HepG2 (cell line): ENCODE results near the gene WDR62. TPM values are rescaled to one million over a fixed set of nuclear protein-coding genes. Genes with fewer than 3 reads are reported as not detected.

Experiments used
- ARID2 ChIP-seq: sonication (generic); formaldehyde crosslinking; IDR thresholded peaks from 2 replicates; pipeline ENCODE4 v1.8.1; 2022; ENCODE audit warnings: mild to moderate bottlenecking, missing genetic modification reagents, borderline replicate concordance
- ATF3 ChIP-seq: sonication (generic); formaldehyde crosslinking; IDR thresholded peaks from 2 replicates; pipeline ENCODE4 v1.4.0; 2020; ENCODE audit warnings: missing genetic modification reagents
- BRD4 ChIP-seq: sonication (generic); formaldehyde crosslinking; IDR thresholded peaks from 2 replicates; pipeline ENCODE4 v1.4.0; 2020; ENCODE audit warnings: missing genetic modification reagents
- CHCHD3 ChIP-seq: sonication (generic); formaldehyde crosslinking; IDR thresholded peaks from 2 replicates; pipeline ENCODE4 v1.8.0; 2022; ENCODE audit warnings: mild to moderate bottlenecking, missing genetic modification reagents, moderate library complexity
- DNMT1 ChIP-seq: sonication (generic); formaldehyde crosslinking; IDR thresholded peaks from 2 replicates; pipeline ENCODE4 v1.5.1; 2020; ENCODE audit warnings: mild to moderate bottlenecking, missing genetic modification reagents
- DRAP1 ChIP-seq: IDR thresholded peaks from 2 replicates; pipeline ENCODE4 v1.6.1; 2016; ENCODE audit warnings: missing genetic modification reagents, missing compliant biosample characterization
- FOXA3 ChIP-seq: IDR thresholded peaks from 2 replicates; pipeline ENCODE4 v1.6.1; 2016; ENCODE audit warnings: missing genetic modification reagents, missing compliant biosample characterization
- FOXK1 ChIP-seq: sonication (generic); formaldehyde crosslinking; IDR thresholded peaks from 2 replicates; pipeline ENCODE4 v1.4.0; 2020; ENCODE audit warnings: low read depth, missing genetic modification reagents, borderline replicate concordance
- GATAD2A ChIP-seq: IDR thresholded peaks from 2 replicates; pipeline ENCODE4 v1.6.1; 2016
- HNRNPLL ChIP-seq: fragments of 200-400 bp; formaldehyde crosslinking; IDR thresholded peaks from 2 replicates; pipeline ENCODE4 v1.6.1; 2017; ENCODE audit warnings: mild to moderate bottlenecking, low read depth, low read length; ENCODE audit not compliant: poor library complexity, severe bottlenecking
- MBD4 ChIP-seq: IDR thresholded peaks from 2 replicates; pipeline ENCODE4 v1.6.1; 2012; ENCODE audit warnings: low read length, inconsistent platforms, borderline replicate concordance
- MIXL1 ChIP-seq: IDR thresholded peaks from 2 replicates; pipeline ENCODE4 v1.6.1; 2016
- PBX2 ChIP-seq: IDR thresholded peaks from 2 replicates; pipeline ENCODE4 v1.6.1; 2016; ENCODE audit warnings: control low read depth
- PHF21A ChIP-seq: sonication (generic); formaldehyde crosslinking; IDR thresholded peaks from 2 replicates; pipeline ENCODE4 v1.5.0; 2020; ENCODE audit warnings: mild to moderate bottlenecking, missing genetic modification reagents
- POLR2AphosphoS5 ChIP-seq: IDR thresholded peaks from 2 replicates; pipeline ENCODE4 v1.6.1; 2012; ENCODE audit warnings: low read depth, low read length
- RFX3 ChIP-seq: IDR thresholded peaks from 2 replicates; pipeline ENCODE4 v1.6.1; 2016; ENCODE audit warnings: missing biosample characterization, missing genetic modification reagents
- SMAD9 ChIP-seq: sonication (generic); formaldehyde crosslinking; IDR thresholded peaks from 2 replicates; pipeline ENCODE4 v1.5.1; 2020; ENCODE audit warnings: mild to moderate bottlenecking, missing genetic modification reagents
- TEAD2 ChIP-seq: sonication (generic); formaldehyde crosslinking; IDR thresholded peaks from 2 replicates; pipeline ENCODE4 v1.9.0; 2021; ENCODE audit warnings: missing genetic modification reagents
- TFDP1 ChIP-seq: IDR thresholded peaks from 2 replicates; pipeline ENCODE4 v1.6.1; 2016; ENCODE audit warnings: missing compliant biosample characterization, missing genetic modification reagents, borderline replicate concordance
- ZNF205 ChIP-seq: IDR thresholded peaks from 2 replicates; pipeline ENCODE4 v1.6.1; 2018; ENCODE audit warnings: missing biosample characterization, missing genetic modification reagents
- ZNF329 ChIP-seq: sonication (generic); formaldehyde crosslinking; IDR thresholded peaks from 2 replicates; pipeline ENCODE4 v1.9.0; 2021; ENCODE audit warnings: low read depth, mild to moderate bottlenecking, missing genetic modification reagents
- ZNF333 ChIP-seq: sonication (generic); formaldehyde crosslinking; IDR thresholded peaks from 2 replicates; pipeline ENCODE4 v1.4.0; 2020; ENCODE audit warnings: mild to moderate bottlenecking, missing genetic modification reagents, borderline replicate concordance
- ZNF546 ChIP-seq: sonication (generic); formaldehyde crosslinking; conservative IDR thresholded peaks from 2 replicates; pipeline ENCODE4 v1.8.1; 2023; ENCODE audit warnings: mild to moderate bottlenecking, missing genetic modification reagents
- ZNF577 ChIP-seq: sonication (generic); formaldehyde crosslinking; IDR thresholded peaks from 2 replicates; pipeline ENCODE4 v1.4.0; 2020; ENCODE audit warnings: mild to moderate bottlenecking, low read depth, missing genetic modification reagents, borderline replicate concordance
- ZNF629 ChIP-seq: sonication (generic); formaldehyde crosslinking; conservative IDR thresholded peaks from 2 replicates; pipeline ENCODE4 v1.5.0; 2020; ENCODE audit warnings: missing genetic modification reagents
- ZNF788 ChIP-seq: sonication (generic); formaldehyde crosslinking; IDR thresholded peaks from 2 replicates; pipeline ENCODE4 v1.5.0; 2020; ENCODE audit warnings: mild to moderate bottlenecking, missing genetic modification reagents, borderline replicate concordance
- ZNF792 ChIP-seq: IDR thresholded peaks from 2 replicates; pipeline ENCODE4 v1.6.1; 2016
- ZSCAN9 ChIP-seq: IDR thresholded peaks from 2 replicates; pipeline ENCODE4 v1.6.1; 2016; ENCODE audit warnings: borderline replicate concordance
- polyA plus RNA-seq, 8 experiments: library from polyadenylated mRNA; depleted of rRNA in 3 of 8; stranded (reverse) in 7 of 8; unstranded in 1 of 8; fragments of >200 nt; fragmentation: Illumina TruSeq in 4 of 8; extraction: Trizol in 4 of 8; gene quantifications; 2 replicates each; pipeline versions ENCODE4 v1.2.1 to v1.2.3, GENCODE V29; 2011 to 2016; ENCODE audit warnings: low read depth in 4 of 8, missing spikeins in 1 of 8, mixed read lengths in 1 of 8; ENCODE audit not compliant: insufficient read depth in 1 of 8
- total RNA-seq, 5 experiments: library from RNA; depleted of rRNA; stranded (reverse); fragments of >200 nt; fragmentation: Illumina TruSeq; extraction: Trizol; gene quantifications; 2 replicates each; pipeline ENCODE4 v1.2.3, GENCODE V29; 2016; ENCODE audit warnings: low read depth in 1 of 5

WDR62 gene
- total and polyA plus RNA-seq, 2 of the 13 experiments (the other 11 are each of a cell fraction or from before 2014, with no cell fraction given): 5.8 to 12.5 TPM

GRCh38 chr19:36139473-36140303, 85.0 kb downstream of the WDR62 start, which contains the start of gene CAPNS1 (continued):
- peak; percentile 72; the same call in 1 of the 2 replicates for TF ChIP-seq MIXL1 (CRISPR knock-in tag)
- no peak for TF ChIP-seq ZNF329 (CRISPR knock-in tag)
- no peak for TF ChIP-seq PBX2 (CRISPR knock-in tag)
- TF ChIP-seq PHF21A (CRISPR knock-in tag): no peak
- no peak for TF ChIP-seq CHCHD3 (CRISPR knock-in tag)
- TF ChIP-seq ZSCAN9 (CRISPR knock-in tag): peak; percentile 43; the same call in 1 of the 2 replicates
- TF ChIP-seq DNMT1 (CRISPR knock-in tag): 0 out of 2 replicates have a peak, but pooled peaks have one; percentile 22
- peak; percentile 65 for TF ChIP-seq POLR2AphosphoS5
- no peak for TF ChIP-seq TEAD2 (CRISPR knock-in tag)
- TF ChIP-seq DRAP1: peak; percentile 73
- no peak for TF ChIP-seq ZNF577 (CRISPR knock-in tag)
- peak; percentile 72; the same call in 1 of the 2 replicates for TF ChIP-seq FOXK1 (CRISPR knock-in tag)
- peak; percentile 62; the same call in 1 of the 2 replicates for TF ChIP-seq GATAD2A (CRISPR knock-in tag)
- peak; percentile 78; the same call in 1 of the 2 replicates for TF ChIP-seq ZNF788 (CRISPR knock-in tag)
- no peak; the same call in 1 of the 2 replicates for TF ChIP-seq BRD4 (CRISPR knock-in tag)
- 0 out of 2 replicates have a peak, but pooled peaks have one; percentile 8 for TF ChIP-seq ZNF629 (CRISPR knock-in tag)
- 0 out of 2 replicates have a peak, but pooled peaks have one; percentile 50 for TF ChIP-seq ZNF546
- peak; percentile 35; the same call in 1 of the 2 replicates for TF ChIP-seq TFDP1
- peak; percentile 81 for TF ChIP-seq HNRNPLL
- no peak for TF ChIP-seq RFX3 (CRISPR knock-in tag)
- TF ChIP-seq FOXA3 (CRISPR knock-in tag): peak; percentile 23; the same call in 1 of the 2 replicates
- no peak for TF ChIP-seq SMAD9 (CRISPR knock-in tag)
- TF ChIP-seq ZNF792 (CRISPR knock-in tag): peak; percentile 72; the same call in 1 of the 2 replicates
- TF ChIP-seq ZNF205 (CRISPR knock-in tag): peak; percentile 60; the same call in 1 of the 2 replicates
- peak; percentile 86 for TF ChIP-seq ATF3
- no peak for TF ChIP-seq ARID2
- TF ChIP-seq MBD4: no peak
- peak; percentile 41; the same call in 1 of the 2 replicates for TF ChIP-seq ZNF333
